ENCODE measurements around the gene TSPEAR.

The TSPEAR gene

GRCh38 chr21:44524414-44525371 is 186.7 kb downstream of the TSPEAR start:
- DNase-seq, result no peak

- no peak for DNase-seq
Measured at GRCh38 chr21:44523567-44524413, 187.6 kb downstream of the TSPEAR start.

- no peak for DNase-seq
Measured at GRCh38 chr21:44522753-44523204, 188.6 kb downstream of the TSPEAR start.

GRCh38 chr21:44521928-44522752 is 189.2 kb downstream of the TSPEAR start:
- DNase-seq, result no peak

- DNase-seq, result no peak
Measured at GRCh38 chr21:44521301-44521927, 190.0 kb downstream of the TSPEAR start.

GRCh38 chr21:44520326-44521300 is 190.8 kb downstream of the TSPEAR start:
- no peak for DNase-seq

GRCh38 chr21:44519346-44520325 is 191.7 kb downstream of the TSPEAR start:
- DNase-seq, result no peak

GRCh38 chr21:44518686-44519085 is 192.7 kb downstream of the TSPEAR start:
- no peak for DNase-seq

- DNase-seq, result no peak
Measured at GRCh38 chr21:44517175-44517899, 194.0 kb downstream of the TSPEAR start.

GRCh38 chr21:44516828-44517174 is 194.6 kb downstream of the TSPEAR start:
- DNase-seq, result no peak

GRCh38 chr21:44516342-44516741 is 195.0 kb downstream of the TSPEAR start:
- no peak for DNase-seq

- DNase-seq, result no peak
Measured at GRCh38 chr21:44515359-44516165, 195.8 kb downstream of the TSPEAR start.

- no peak for DNase-seq
Measured at GRCh38 chr21:44514746-44515358, 196.5 kb downstream of the TSPEAR start.

- no peak for DNase-seq
Measured at GRCh38 chr21:44514218-44514520, 197.2 kb downstream of the TSPEAR start.

GRCh38 chr21:44513389-44514217 is 197.8 kb downstream of the TSPEAR start:
- DNase-seq, result peak; percentile 37

- DNase-seq, result no peak
Measured at GRCh38 chr21:44512496-44513388, 198.6 kb downstream of the TSPEAR start.

Measured in NCI-H1436 treated with DMSO at 0.1 percent for 48 hours (cell line).